Activated CD4-positive, alpha-beta T cell treated with anti-CD3 and anti-CD28 coated beads, Interleukin-2, Interleukin-4, amounts not matched to agents 100 ng/mL and 50 ng/mL, durations not matched to agents 16 hours and 8 hours (primary cell): ENCODE measurements around the gene BCAP29.
"Not testable (repeated sequence)": the region's sequence is repeated elsewhere in the genome, so short reads cannot be mapped to it uniquely, and the experiment has no call there.

Source experiments
- DNase-seq: peaks from one replicate; pipeline ENCODE4 v3.0.0-alpha.2; 2020; ENCODE audit warnings: low spot score

BCAP29 gene, protein sequence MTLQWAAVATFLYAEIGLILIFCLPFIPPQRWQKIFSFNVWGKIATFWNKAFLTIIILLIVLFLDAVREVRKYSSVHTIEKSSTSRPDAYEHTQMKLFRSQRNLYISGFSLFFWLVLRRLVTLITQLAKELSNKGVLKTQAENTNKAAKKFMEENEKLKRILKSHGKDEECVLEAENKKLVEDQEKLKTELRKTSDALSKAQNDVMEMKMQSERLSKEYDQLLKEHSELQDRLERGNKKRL

DNA sequence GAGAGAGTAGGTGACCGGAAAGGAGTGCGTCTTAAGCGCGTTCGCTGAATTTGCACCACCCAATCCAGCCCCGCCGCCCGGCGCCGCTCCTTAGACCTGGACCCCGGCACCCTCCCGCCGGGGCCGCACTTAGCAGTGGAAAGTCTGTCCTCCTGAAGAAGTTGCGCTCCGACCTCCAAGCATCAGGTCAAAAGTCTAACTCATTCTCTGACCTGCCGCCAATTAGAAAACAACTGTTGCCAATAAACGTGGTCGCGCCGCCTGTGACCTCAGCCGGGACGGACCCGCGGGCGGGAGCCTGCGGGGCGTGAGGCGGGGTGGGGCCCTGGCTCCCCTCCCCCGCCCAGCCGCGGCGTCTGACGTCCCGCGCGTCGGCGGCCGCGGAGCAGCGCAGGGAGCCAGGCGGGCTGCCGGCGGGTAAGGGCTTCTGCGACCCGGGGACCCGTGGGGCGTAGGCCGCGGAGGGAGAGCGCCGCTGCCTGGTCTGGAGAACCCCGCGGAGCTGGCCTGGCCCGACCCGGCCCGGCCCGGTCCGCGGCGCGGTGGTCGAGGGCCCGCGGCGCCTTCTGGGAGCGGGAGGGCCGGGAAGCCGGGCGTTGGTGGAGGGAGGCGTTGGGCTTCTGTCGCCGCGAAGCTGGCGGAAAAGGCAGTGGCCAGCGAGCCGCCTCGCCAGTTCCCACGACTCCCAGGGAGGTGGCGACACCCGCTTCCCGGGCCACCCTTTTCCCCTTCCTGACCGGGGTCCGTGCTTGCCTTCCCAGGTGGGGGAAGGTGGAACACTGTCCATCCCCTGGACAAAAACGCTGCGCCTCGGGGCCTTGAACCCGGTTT is at the start of gene BCAP29:
BCAP29 (plus strand) TSS at position 362 of the 831 bp plus-strand sequence. CDS start 527 bp downstream, outside the sequence.
- DNase-seq = peak; percentile 66

DNA sequence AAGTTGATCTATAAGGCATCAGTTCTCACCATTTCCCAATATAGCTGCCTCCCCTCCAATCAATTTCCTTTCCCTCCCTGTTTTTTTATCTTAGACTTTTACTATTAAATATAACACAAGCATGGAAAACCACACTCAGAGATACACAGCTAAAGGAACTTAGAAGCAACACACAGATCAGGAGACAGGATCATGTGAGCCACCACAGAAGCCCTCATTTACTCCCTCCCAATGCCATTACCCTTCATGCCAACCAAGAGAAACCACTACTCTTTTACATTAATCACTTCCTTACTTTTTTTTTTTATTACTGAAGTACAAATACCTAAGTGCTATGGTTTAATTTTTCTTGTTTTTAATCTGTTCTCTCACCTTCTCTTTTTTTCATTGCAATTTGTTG is 49.3 kb upstream of the BCAP29 start:
- DNase-seq = no peak

DNA sequence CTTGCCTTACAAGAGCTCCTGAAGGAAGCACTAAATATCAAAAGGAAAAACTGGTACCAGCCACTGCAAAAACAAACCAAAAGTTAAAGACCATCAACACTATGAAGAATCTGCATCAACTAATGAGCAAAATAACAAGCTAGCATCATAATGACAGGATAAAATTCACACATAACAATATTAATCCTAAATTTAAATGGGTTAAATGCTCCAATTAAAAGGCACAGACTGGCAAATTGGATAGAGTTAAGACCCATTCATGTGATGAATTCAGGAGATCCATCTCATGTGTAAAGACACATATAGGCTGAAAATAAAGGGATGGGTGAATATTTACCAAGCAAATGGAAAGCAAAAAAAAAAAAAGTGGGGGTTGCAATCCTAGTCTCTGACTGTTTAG is 45.9 kb upstream of the BCAP29 start:
- DNase-seq = no peak

DNA sequence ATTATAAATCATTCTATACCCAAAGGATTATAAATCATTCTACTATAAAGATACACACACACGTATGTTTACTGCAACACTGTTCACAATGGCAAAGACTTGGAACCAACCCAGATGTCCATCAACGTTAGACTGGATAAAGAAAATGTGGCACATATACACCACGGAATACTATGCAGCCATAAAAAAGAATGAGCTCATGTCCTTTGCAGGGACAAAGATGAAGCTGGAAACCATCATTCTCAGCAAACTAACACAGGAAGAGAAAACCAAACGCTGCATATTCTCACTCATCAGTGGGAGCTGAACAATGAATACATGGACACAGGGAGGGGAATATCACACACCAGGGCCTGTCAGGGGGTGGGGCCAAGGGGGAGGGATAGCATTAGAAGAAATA is 42.8 kb upstream of the BCAP29 start:
- DNase-seq = not testable (repeated sequence)

DNA sequence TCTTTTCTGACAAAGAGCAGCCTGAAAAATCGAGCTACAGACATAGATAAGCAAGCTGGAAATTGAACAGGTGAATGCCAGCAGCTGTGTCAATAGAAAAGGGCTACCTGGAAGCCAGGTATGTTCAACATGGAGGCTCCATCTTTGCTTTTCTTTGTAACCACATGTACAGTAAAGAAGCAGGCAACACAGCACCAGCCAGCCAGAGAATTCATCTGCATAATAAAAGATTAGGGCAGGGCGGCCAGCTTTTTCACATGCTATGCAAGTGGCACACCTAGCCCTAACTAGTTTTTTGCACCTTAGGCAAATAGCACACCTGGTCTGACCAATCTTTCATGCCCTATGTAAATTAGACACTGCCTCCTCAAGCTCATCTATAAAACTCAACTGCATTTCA is 42.0 kb upstream of the BCAP29 start:
- no peak for DNase-seq

DNA sequence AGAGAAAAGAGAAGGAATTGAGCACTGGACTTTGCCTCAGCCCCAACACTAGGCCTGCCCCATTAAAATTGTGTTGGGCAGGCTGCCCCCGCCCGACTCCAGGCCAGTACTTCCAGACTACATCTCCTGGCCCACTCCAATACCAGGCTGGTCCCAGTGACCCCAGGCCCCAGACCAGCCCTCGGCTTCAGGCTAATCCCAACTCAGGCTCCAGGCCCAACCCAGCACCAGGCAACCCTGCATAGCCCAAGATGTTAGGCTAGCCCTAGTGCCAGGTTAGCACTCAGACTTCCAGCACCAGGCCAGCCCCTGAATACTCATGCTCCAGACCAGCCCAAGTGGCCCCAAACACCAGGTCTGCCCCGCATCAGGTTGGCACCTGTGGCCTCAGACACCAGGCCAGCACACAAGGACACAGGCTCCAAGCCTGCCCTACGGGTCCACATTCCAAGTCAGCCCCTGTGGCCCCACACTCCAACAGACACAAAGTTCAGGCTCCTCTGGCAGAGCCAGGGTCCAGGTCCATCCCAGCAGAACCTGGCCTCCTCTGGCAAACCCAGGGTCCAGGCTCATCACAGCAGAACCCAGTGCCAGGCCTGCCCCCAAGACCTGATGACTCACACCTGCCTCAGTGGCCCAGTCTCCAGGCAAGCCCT is 36.6 kb upstream of the BCAP29 start:
- DNase-seq = no peak

DNA sequence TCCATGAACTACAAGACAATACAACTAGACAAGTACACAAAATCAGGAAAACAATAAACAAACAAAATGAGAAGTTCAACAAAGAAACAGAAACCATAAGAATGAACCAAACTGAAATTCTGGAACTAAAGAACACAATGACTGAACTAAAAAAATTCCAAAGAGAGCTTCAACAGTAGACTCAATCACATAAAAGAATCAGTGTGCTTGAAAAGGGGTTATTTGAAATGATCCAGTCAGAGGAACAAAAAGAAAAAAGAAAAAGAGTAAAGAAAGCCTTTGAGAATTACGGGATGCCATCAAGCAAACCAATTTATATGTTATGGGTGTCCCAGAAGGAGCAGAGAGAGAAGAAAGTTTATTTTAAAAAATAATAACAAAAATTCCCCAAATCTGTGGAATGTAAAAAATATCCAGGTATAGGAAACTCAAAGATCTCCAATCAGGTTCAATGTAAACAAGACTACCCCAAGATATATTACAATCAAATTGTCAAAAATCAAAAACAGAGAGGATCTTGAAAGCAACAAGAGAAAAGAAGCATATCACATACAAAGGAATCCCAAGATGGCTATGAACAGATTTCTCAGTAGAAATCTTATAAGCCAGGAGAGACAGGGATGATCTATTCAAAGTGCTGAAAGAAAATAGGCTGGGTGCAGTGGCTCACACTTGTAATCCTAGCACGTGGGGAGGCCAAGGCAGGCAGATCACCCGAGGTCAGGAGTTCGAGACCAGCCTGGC is 35.0 kb upstream of the BCAP29 start:
- DNase-seq = no peak

DNA sequence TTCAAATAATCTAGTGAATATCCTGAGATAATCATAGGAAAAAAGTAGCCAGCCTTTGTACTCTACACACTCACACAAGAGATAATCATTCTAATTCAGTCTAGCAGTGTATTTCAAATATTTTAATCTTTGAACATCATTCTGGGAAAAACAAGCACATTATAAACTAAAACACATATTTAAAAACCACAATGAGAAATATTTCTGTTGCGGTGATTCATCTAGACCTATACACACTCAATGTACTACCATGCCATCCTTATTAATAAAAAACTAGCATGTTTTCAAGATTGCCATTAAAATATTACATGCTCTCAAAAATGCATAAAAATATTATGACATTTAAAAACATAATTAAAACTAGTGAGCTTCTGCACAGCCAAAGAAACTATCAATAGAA is 28.1 kb upstream of the BCAP29 start:
- no peak for DNase-seq

DNA sequence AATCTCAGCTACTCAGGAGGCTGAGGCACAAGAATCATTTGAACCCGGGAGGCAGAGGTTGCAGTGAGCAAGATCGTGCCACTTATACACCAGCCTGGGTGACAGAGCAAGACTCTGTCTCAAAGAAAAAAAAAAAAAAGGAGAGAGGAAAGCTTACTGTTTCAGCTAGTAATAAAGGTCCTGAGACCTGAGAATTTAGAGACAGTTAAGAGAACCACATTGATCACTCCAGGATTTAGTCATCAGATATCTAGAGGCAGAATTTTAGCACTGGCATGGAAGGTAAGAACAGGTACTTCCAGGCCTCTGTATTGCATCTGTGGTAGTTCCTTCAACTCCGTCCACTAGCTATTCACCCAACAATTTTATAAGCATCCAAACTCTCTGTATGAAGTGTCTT is 24.2 kb upstream of the BCAP29 start:
- peak; percentile 39 for DNase-seq

DNA sequence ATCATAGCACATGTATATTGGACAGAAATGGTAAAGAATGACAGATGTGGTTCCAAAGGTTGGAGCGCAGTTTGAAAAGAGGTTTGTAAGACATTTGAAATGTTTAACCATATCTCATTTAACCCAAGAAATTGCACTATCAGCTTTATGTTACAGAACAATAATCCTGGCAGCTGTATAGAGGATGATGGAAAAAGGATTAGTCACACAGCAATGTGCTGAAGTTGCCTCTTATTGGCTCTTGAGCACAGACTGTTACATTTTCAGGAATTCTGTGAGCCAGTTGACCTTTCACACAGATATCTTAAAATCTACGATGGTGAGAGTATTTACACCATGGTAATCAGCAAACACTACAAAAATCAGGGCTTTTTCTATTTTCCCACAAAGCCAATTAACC is 20.2 kb upstream of the BCAP29 start:
- no peak for DNase-seq

DNA sequence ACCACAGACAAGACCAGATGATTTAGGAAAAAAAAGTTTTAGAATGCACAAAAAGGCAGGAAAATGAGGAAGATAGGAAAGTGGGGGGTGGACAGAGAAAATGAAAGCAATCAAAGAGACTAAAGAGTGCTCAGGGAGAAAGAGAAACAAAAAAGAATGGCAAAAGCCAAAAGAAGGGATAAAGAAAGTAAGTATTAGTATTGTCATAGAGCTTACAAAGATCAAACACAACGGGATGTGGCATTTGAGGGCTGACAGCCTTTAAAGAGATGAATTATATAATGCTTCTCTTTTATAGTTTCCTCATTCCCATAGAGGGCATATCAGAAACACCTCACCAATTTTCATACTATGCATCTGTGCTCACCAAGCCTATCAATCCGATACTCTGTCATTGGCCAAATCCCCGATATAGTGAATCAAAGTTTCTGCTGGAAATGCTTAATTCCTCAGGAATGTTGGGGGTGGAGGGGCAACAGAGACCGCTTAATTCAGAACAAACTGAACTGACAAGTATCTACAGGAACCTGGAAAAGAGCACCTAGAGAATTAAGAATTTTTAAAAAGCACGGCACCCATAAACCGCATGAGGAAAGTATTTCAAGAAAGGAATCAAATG is 19.0 kb upstream of the BCAP29 start:
- DNase-seq = peak; percentile 28

DNA sequence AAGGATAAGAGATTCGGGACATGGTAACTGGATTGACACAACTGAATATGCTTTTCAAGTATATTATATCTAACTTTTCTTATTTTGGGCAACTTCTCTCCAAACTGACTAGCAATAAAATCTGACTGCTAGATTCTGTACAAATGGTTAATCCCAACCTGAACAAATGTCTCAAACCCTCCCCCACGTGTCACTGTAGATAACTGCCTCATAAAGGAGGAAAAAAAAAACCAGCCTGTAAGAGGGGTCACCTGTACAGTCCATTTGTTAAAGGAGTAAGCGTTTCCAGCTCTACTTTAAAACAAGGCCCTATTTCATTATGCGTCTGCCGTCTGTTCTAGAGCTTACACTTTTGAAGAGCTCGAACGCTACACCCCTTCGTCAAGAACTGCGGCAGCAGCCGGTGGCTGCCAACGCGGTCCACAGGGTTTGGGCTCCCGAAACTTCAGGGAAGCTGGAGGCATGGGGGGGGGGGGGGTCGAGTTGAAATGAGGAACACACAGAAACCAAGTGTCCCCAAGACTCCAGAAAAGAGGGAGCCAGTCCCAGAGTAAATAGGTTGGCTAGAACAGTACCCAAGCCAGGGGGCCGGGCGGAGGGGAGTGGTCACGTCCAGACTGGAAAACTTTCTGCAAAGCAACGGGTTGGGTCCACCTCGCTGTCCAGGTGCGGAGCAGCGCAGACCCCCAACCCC is 16.8 kb upstream of the BCAP29 start:
- peak; percentile 23 for DNase-seq

DNA sequence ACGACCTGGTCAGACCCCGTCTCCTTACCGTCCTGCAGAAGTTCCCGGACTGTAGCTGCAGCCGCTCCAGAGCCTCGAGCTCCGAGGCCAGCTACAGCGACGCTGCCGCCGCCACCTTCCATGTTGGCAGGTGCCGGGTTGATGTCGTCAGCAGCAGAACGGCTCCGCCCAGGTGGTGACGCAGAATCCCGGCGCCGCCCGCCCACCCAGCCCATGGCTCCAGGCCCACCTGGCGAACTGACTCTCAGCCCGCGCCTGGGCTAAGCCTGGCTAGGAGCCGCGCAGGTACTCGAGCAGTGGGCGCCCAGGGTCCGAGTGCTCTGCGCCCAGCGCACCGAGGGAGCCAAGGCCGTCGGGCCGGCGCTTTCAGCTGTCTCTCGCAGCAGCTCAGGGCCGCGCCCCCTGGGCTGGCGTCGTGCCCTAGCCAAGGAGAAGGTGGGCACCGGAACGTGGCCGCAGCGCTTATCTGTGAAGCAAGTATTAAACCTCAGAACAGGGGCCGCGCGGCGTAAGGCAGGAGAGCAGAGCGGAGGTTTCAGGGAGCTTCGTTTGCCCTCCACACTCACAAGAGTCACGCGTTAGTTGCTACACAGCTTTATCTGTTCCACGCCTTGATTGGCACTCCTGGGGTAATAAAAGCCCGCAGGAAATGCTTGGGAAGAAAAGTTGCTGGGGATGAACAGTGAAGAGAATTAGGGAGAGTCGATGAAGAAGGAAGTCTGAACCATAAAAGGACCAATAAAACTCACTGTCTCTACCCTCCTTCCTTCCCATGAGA is 16.1 kb upstream of the BCAP29 start, which contains the start of the genes COG5 and DUS4L:
COG5 (minus strand) TSS at position 146 of the 778 bp plus-strand sequence; CDS start at position 122, 24 bp downstream.
DUS4L (plus strand) TSS at position 197 of the 778 bp plus-strand sequence. CDS start 3,100 bp downstream, outside the sequence.
- DNase-seq = peak; percentile 77

DNA sequence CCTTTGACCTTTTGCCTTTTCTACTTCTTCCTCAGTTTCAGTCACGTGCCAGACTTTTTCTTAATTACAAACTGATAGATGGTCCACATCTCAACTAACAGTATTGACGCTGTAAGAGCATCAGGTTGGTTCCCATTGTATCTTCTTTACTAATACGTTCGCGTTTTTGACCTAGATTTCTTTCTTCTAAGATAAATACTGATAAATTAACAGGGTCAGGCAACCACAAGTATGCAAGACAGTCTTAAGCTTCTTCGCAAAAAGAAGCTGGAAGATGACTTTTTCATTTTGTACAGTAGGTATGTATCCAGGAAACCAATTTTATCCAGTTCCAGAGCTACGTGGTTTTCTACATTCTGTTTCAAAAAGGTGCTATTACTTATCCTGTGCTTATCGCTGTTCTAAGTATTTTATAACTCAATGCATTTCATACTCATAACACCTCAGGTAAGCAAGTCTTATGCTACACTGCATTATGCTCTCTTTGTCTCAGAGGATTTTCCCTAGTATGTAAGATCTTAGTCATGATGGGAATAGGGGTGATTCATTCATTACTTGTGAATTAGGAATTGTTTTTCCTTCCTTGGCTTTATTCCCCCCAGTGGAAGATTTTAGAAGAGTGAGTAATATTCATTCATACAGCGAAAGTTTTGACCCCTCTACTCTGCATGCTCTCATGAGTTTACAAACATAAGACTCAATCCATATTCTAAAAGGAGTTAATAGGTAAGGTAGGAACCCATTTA is 15.3 kb upstream of the BCAP29 start:
- DNase-seq = no peak

DNA sequence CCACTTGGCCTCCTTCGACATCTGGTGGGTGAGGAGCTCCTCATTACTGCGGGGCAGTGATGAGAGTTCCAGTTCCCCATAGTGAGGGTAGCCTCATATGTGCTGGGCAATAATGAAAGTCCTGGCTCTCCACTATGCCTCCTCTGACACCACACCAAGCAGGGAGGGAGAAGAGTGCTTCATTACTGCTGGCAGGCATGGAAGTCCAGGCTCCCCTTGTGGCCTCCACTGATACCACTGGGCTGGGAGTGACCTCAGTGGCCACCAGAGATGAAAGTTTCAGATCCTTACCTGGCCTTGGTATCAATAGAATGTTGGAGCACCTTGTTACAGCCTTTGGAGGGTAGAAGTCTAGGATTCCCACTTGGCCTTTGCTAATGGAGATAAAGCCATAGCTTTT is 9.7 kb upstream of the BCAP29 start:
- no peak for DNase-seq

DNA sequence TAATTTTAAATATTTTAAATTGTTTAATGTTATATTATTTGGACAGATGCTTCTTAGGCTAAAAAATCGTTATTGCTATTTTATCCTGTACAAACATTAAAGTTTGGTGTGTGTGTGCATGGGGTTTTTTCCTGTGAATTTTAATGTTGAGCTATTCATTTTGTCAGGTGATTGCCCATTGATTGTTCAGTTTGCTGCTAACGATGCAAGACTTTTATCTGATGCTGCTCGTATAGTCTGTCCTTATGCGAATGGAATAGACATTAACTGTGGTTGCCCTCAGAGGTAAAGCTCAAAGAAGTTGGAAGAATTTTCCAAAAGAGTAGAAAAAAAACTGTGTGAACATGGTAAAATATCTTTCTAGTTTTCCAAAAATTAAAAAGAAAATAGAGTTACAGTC is 6.5 kb upstream of the BCAP29 start:
- no peak for DNase-seq

DNA sequence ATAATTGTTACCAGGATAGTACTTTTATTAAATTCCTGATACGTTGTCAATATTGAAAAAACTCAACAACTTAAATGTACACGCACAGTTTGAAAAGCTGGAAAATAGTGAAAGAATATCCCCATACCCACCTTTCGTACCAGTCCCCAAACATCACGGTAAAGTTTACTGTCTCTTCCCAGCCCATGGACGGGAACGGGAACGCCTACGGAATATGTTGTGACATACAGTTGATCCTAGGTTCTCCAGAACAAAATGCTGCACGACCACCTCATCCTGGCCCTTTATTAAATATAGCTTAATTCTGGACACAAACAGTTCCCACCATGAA is 527 bp upstream of the BCAP29 start:
- no peak for DNase-seq

DNA sequence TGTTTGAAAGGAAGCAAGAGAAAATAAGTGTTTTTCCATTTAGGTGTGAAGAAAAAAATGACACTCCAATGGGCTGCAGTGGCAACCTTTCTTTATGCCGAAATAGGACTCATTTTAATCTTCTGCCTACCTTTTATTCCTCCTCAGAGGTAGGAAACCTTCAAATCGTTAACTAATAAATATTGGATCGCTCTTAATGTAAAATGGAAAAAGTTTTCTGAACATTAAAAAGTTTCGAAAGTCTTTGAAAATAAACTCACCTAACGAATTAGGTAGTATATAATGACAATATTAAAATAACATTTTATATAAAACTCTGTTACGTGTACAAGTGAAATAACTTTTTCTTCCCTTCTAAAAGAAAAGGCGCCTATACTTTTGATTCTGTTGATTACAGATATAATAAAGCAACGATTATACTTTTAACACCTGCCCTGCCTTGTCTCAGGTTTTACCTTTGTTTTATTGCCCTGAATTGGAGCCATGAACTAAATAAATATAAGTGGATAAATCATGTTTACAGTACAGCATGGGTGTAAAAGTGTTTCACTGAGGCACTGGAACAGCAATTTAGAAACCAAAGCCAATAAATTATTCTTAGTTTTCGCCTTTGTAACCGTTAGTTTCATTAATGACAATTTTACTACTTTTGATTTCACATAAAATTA is 804 bp downstream of the BCAP29 start:
- no peak for DNase-seq

DNA sequence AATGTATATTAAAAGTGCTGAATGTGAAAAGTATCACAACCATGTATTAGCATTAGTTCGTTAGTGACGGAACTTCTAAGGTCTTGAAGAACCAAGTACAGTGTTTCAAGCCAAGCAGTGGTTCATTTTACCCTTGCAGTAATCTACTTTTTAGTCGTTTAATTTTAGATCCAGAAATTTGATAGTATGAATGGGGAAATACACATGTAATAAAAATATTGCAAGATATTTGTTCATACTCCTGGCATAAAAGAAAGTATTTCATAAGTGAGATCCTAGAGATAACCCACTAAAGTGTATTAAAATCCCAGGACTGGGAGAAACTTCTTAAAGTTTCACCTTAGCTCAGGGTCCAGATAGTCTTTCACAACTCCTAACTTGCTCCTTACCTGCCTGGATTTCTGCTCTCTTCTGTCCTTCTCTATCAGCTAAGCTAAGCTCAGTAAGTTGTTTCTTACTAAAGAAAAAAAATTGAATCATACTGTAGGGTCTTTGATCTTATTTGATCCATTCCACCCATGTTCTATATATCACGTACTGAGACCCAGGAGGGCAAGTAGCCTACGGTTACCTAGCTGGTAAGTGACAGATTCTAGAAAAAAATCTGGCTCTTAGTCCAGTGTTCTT is 1.5 kb downstream of the BCAP29 start:
- no peak for DNase-seq
